Jurkat, Clone E6-1 (cell line): ENCODE data around the gene MUC20.
"Not testable (repeated sequence)": the region's sequence is repeated elsewhere in the genome, so short reads cannot be mapped to it uniquely, and the experiment has no call there.

Source experiments
- DNase-seq: peaks from one replicate; pipeline ENCODE4 v3.0.0-alpha.2; 2011; ENCODE audit warnings: low read depth, low spot score
- H3K4me3 ChIP-seq: 2 replicates; pipeline ENCODE4 v1.5.1; 2011; ENCODE audit warnings: mild to moderate bottlenecking, low read length, control low read depth, moderate library complexity

The MUC20 gene

DNA sequence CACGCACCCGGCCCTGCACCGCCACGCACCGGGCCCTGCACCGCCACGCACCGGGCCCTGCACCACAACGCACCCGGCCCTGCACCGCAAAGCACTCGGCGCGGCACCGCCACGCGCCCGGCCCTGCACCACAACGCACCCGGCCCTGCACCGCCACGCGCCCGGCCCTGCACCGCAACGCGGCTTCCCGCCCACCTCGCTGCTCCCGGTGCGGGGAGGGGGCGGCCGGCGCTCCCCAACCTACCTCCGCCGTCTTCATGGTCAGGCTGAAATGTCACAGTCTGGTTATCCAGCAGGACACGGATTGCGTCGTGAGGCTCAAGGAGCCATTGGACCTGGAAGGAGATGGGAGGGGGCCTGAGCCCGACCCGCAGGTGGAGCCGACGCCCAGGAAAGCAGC lies 41.8 kb downstream of the MUC20 start:
- no peak for DNase-seq
- no peak overlapping the region for H3K4me3 ChIP-seq

DNA sequence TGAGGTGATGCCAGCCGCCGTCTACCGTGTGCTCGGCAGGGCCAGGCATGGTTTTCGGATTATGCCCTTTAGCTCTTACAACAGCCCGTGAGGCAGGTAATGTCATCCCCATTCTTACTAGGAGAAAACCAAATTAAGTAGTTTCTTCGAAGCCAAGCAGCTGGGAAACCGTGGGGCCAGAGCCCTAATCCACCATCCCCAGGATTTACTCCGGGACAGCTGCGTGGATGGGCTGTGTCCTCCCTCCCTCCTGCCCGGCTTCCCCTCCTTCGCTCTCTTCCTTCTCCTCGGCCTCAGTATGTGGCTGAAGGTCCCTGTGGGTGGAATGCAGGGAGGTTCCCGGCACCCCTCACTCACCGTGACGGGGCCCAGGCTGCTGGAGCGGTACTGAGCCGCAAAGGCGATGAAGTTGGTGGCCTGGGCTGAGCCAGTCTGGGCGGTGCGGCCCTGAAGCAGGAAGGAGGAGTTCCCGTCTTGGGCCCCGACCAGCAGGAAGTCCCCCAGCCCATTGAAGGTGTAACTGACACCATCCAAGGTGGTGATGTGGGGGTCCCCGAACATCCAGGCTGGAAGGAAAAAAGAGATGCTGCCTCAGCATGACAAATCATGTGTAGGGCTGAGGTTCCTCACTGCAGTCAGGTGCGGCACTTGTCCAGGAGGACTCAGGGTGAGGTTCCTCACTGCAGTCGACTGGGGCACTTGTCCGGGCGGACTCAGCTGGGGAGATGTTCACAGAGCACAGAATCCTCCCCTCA lies 42.5 kb downstream of the MUC20 start:
- DNase-seq = no peak
- H3K4me3 ChIP-seq = no peak overlapping the region

DNA sequence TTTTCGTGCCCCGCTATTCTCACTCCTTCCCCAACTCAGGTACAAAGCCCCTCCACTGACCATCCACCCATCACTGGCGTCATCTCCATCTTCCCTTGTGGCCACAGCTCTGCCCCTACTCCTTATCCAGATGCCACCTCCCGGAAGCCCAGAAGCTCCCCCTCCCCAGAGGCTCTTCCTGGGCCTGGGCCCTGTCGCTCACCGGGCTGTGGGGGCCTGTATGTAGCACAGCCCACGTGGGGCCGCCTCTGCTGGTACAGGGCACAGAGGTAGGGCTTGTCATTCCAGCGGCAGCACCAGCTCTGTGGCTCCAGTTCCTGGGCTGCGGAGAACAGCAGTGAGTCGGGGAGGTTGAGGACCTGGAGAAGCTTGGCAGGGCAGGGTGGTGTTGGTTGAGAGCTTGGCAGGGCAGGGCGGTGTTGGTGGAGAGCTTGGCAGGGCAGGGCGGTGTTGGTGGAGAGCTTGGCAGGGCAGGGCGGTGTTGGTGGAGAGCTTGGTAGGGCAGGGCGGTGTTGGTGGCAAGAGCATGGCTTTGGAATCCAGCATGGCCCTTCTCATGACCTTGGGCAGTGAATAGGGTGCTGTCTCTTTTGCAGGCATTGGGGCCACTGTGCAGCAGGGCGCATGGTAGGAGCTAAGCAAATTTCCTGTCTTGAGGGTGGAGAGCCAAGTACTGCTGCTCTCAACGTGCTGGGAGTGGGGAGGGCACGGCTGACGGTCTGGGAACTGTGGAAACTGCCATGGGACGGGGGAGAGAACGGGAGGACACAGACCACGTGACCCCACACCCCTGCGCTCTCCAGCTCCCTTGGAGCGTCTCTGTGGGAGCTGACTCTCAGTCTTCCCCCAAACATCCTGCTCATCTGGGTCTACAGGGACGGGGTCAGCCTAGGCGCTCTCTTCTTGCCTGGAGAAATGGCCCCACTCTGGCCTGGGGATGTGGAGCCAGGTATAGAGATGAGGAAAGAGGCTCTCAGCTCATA lies 43.4 kb downstream of the MUC20 start:
- DNase-seq = no peak
- no peak overlapping the region for H3K4me3 ChIP-seq

DNA sequence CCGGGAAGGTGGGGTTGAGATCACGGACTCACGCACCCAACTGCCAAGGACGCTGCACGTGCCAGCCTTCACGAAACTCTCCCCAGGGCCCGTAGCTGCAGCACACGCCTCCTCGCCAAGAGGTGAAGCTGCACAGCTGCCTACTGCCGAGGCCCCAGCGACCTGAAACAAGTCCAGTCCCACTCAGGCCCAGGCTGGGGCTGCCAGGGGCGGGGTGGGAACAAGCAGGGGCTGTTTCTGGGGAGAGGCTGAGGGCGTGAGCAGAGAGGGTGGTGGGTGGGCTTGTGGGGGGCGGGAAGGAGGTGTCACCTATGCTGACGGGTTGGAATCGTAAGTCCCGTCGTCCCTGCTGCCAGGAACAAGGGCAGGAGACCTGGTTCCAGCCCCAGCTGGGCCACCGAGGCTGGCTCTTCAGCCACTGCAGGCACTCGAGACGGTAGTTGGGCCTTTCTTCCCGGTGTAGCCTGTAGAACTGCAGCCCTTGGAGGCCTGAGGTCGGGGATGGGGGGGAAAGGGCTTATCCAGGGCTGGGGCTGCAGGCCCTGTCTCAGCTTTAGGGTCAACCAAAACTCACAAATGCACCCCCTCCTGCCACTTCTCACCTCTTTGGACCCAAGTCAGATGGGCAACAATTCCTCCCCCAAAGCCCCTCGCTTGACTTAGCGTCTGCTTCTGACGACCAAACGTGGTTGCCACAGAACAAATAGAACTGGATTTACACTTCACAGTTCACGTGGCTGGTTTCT lies 44.4 kb downstream of the MUC20 start:
- no peak for DNase-seq
- no peak overlapping the region for H3K4me3 ChIP-seq

DNA sequence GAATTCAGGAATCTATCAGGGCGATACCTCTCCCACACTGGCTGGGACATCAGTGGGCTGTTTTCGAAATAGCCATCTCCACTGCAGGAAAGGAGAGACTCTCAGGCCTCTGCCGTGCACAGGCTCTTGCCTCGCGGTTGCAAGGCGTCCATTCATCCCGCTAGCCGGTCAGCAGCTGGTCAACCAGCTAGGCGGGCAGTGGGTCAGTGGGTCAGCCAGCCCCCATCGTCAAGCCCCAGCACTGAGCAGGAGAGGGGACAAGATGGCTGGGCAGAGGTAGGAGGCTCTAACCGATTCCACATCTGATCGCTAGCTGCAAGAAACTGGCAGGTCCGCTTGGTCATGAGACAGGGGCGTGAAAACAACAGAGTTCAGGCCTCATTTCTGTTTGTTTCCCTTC lies 45.9 kb downstream of the MUC20 start:
- no peak overlapping the region for H3K4me3 ChIP-seq
- DNase-seq = no peak

DNA sequence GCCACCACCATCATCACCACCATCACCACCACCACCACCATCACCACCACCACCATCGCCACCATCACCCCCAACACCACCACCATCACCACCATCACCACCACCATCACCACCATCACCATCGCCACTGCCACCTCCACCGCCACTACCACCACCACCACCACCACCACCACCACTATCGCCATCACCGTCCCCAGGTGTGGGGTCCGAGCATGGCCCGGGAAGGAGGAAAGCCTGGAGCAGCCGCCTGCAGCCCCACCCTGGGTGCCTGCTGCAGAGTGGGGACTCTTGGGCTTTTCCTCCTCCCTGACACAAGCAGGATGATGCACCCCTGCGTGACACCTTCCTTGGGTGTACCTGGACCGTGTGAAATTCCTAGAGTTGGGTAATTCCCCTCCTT lies 47.0 kb downstream of the MUC20 start:
- no peak overlapping the region for H3K4me3 ChIP-seq
- DNase-seq = no peak

DNA sequence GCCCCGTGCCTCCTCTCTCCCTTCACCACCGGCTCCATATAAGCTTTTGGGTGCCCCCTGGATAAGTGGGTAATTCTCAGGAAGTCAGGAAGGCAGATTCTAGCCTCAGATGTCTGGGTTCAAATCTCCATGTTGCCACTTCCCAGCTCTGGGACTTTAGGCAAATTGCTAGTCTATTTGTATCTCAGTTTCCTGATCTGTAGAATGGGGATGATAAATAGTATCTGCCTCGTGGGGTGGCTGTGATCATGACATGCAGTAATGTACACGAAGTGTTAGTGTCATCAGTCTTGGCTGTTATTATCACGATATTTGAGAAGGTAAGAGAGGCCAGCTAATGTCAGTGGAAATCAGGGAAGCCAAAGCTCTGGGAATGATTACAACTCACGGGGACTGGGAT lies 47.6 kb downstream of the MUC20 start:
- no peak overlapping the region for H3K4me3 ChIP-seq
- DNase-seq = no peak

DNA sequence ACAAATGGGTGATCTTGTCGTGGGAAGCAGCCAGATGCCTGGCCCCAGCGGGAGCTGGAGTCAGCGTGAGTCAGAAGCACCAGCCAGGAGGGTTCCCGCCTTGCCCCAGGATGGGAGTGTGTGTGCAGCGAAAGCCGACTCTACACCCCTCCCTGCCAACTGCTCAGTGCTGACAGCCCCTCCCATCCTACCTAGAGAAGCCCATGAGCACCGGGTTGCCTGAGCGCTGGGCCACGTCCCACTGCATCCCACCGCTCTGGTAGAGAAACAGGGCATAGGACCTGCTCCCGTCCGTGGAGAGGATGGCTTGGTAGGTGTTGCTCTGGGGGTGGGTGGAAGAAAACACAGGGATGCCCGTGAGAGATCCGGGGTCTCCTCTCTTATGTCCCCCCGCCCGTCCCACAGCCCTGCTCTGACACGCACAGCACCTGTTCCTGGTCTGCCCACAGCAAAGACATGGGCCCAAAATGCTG lies 48.1 kb downstream of the MUC20 start:
- DNase-seq = no peak
- H3K4me3 ChIP-seq = no peak overlapping the region

DNA sequence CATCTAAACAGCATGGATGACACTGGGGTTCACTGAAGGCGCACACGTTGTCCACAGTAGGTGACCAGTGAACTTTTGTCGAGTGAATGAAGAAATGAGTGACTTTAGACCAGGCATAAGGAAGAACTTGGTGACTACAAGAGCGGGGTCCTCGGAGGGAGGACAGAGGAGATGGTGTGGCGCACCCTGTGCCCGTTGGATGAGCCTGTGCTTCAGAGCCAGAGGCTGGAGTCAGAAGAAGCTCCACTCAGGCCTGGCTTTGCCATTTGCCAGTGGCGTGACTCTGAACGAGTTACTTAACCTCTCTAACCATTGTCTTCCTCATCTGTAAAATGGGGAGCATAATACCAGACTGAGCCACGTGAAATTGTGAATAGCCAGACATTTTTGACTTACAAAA lies 48.8 kb downstream of the MUC20 start:
- no peak overlapping the region for H3K4me3 ChIP-seq
- DNase-seq = no peak

DNA sequence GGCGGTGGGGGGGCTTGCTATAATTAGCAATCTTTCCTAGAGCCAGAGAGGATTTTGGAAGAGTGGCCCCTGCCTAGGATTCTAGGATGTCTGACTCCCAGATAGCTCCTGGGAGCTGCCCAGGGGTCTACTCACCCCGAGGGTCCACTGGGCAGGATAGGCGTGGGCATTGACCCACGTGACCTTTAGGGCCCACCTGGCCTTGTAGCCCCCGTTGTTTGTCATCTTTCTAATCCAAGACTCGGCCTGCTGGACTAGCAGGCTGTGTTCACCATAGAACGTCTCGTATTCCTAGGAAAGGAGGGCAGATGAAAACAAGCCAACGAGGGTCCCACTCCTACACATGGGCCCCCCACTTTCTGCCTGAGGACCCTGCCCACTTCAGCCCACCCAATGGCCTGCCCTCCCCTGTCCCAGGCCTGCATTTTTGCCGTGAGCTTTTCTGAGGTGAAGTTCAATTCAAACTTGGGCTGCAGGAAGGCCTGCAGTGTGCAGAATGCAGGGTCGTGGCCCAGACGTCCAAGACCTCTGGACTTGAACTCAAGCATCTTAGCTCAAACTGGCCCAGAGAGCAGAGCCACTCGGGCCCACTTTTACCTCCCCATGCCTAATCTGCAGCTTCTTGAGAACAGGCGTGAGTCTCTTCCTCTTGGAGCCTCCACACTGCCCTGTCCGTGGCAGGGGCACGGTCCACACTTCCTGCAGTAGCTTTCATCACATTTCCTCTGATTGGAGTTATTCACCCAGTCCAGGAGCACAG lies 49.5 kb downstream of the MUC20 start:
- no peak overlapping the region for H3K4me3 ChIP-seq
- DNase-seq = no peak

DNA sequence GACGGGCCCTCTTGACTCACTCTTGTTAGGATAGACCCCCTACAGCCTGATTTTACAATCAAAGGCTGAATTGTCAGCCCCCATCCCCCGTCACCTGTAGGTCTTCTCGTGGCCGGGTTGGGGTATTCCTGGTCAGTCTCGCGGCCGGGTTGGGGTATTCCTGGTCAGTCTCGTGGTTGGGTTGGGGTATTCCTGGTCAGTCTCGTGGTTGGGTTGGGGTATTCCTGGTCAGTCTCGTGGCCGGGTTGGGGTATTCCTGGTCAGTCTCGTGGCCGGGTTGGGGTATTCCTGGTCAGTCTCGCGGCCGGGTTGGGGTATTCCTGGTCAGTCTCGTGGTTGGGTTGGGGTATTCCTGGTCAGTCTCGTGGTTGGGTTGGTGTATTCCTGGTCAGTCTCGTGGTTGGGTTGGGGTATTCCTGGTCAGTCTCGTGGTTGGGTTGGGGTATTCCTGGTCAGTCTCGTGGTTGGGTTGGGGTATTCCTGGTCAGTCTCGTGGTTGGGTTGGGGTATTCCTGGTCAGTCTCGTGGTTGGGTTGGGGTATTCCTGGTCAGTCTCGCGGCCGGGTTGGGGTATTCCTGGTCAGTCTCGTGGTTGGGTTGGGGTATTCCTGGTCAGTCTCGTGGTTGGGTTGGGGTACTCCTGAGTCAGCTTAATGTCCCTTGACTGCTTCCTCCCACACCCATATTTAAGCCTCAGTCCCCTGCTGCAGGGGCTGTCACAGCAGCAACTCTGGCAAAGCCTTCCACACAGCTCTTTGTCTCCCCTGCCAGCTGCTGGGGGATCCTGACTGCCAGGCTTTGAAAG lies 50.3 kb downstream of the MUC20 start:
- DNase-seq, H3K4me3 ChIP-seq: not testable (repeated sequence)

DNA sequence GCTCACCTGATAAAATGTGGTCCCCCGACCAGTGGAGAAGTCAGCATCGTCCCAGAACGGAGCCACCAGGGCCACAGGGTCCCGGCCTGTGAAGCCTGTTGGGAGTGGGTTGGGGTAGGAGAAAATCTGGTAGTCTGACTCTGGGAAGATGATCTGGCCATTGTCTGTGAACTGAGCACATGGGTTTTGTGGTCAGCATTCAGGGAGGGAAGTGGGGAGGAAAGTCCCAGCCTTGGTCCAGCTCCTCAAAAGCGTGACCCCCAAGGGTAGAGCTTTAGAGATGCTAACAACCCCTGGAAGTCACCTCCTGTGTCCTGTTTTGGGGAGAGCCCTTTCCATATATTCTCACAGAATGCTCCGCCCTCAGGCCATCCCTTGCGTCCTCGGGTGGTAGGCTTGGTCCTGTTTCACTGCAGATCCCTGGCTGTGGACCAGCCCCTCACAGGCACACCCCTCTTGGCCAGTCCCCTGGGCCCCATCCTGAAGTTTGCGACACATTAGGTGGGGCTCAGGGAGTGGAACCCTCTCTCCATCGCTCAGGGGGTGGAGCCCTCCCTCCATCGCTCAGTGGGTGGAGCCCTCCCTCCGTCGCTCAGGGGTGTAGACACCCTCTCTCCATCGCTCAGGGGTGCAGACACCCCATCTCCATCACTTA lies 51.0 kb downstream of the MUC20 start:
- no peak for DNase-seq
- no peak overlapping the region for H3K4me3 ChIP-seq

DNA sequence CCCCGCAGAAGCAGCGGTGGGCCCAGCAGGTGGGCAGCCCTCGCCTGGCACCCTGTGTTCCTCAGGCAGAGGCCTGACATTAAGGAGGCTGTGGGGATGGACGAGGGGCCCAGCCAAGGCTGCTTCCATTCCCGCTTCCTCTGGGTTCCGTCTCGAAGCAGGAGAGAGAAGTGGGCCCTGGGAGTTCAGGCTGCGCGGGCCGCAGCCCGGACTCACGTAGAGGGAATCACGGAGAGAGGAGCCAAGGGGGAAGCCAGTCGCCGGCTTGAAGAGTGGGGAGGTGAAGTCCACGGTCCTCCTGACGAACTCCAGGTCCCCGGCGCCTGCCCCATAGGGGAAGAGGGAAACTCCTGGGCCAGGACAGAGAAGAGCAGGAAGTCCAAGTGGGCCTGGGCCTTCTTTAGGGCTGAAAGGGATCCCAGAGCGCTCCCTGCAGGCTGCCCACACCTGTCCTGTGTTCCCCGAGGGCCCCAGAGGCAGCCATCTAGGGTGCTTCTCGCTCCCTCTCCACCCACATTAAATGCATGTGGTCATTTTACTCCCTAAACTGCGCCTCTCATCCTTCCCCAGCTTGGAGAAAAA lies 53.3 kb downstream of the MUC20 start:
- no peak overlapping the region for H3K4me3 ChIP-seq
- no peak for DNase-seq

DNA sequence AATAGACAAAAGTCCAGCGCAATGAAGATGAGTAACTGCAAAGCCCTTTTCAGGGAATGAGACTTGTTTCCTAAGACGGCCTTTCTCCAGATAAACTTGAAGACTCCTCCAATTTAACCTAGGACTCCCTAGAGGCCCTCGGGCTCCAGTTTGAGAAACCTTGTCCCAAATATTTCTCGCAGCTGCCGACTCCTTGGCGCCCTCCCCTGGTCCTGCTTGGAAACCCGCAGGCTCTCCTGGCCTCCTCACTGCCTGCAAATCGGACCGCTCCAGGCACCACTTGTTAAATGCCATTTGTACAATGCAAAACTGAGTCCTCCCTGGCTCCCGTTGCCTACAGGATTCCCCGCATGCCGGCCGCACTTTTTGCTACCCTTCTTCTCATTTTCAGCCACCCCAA lies 54.1 kb downstream of the MUC20 start:
- no peak overlapping the region for H3K4me3 ChIP-seq
- DNase-seq = no peak

DNA sequence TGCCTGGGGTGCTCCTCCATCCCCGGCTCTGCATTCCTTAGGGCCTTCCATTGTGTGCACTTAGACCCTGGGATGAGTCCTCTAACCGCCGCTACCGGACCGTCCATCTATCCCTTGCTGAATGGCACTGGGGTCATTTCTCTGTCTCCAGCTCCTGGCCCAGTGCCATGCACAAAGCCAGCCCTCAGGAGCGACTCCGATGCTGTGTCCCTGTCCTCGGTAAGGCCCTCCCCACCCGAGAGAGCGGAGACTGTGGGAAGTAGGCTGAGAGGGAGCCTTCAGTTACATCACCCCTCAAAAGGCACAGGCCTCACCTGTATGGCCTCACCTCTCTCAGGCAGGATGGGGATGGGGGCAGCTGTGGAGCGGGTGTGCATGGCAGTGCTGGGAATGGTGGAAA lies 57.2 kb downstream of the MUC20 start:
- no peak overlapping the region for H3K4me3 ChIP-seq
- no peak for DNase-seq

DNA sequence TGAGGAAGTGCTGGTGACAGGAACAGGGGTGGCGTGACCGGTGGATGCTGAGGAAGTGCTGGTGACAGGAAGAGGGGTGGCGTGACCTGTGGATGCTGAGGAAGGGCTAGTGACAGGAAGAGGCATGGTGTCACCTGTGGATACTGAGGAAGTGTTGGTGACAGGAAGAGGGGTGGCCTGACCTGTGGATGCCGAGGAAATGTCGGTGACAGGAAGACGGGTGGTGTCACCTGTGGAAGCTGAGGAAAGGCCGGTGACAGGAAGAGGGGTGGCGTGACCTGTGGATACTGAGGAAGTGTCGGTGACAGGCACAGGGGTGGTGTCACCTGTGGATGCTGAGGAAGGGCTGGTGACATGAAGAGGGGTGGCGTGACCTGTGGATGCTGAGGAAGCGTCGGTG lies 60.5 kb downstream of the MUC20 start:
- not testable (repeated sequence) for H3K4me3 ChIP-seq, DNase-seq
